ENCODE measurements around the gene MIPEP.

Gene MIPEP

DNA sequence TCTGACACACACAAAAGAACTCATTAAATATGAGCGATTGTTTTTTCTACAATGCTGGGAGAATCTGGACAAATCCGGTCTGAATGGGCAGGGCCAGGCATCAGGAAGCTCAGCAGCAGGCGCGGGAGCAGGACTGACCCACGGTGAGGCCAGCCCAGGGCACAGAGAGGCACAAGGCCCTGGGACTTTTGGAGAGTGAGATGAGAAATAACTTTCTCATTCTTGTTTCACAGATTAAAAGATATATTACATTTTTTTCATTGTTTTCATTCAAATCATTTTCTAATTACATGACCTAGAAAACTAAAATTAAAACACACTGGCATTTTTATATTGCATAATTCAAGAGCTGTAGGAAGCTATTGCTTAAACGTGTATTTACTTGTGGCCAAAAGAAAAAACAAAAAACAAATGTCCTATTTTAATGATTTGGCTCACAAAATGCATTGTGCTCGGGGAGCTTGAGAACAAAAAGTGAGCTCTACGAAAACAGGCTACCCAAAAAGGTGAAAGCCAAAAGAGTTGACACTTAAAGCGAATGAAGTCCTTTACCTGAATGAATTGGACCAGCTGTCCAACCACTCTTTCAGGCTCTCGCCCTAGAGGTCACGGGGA lies 185.8 kb downstream of the MIPEP start:
- DNase-seq: no peak

DNA sequence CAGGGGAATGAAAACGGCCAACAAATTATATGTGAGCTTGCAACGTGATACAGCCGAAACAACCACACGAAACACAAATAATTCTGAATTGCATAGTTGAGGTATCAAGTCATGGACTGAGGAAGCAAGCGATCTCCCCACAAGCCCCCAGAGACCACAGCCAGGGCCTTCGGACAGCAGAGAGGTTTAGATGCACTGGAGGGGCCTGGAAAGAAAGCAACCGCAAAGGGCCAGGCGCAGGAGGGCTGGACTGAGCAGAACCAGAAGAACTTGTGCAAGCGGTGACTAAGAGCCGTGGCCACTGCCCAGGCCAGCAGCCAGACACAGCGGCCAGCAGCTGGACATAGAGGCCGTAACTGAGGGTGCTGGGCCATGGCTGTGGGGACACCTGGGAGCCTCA lies 187.6 kb downstream of the MIPEP start:
- DNase-seq: no peak

DNA sequence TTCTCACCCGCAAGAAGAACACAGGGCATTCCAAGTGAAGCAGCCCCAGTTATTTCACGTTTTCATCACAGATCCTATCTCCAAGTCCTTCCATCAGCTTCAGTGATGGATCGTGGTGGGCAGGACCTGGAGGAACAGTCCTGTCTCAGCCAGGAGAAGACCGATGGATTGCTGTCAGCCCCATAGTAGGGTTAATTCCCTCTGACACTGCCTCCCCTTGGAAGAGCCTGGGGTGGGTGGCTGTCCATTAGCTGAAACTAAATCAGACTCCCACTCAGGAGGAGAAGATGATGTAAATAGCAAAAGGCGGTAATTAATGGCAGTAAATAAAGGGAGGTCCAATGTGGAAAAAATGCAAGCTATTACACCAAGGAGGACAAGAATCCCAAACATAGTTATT lies 188.0 kb downstream of the MIPEP start:
- DNase-seq: no peak

DNA sequence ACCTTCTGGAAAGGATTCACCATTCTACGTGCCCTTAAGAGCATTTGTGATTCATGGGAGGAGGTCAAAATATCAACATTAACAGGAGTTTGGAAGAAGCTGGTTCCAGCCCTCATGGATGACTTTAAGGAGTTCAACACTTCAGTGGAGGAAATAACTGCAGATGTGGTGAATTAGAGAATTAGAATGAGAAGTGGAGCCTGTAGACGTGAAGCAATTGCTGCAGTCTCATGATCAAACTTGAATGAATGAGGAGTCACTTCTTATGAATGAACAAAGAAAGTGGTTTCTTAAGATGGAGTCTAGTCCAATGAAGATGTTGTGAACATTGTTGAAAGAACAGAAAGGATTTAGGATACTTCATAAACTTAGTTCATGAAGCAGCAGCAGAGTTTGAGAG lies 189.9 kb downstream of the MIPEP start:
- no peak for DNase-seq

DNA sequence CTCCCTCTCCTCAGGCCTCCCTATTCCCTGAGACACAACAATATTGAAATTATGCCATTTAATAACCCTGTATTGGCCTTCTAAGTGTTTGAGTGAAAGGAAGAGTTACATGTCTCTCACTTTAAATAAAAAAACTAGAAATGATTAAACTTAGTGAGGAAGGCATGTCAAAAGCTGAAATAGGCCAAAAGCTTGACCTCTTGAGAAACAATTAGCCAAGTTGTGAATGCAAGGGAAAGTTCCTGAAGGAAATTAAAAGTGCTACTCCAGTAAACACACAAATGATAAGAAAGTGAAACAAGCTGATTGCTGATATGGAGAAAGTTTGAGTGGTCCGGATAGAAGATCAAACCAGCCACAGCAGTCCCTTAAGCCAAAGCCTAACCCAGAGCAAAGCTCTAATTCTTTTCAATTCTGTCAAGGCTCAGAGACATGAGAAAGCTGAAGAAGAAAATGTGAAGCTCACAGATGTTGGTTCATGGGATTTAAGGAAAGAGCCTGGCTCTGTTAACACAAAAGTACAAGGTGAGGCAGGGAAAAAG lies 191.4 kb downstream of the MIPEP start:
- DNase-seq: no peak

DNA sequence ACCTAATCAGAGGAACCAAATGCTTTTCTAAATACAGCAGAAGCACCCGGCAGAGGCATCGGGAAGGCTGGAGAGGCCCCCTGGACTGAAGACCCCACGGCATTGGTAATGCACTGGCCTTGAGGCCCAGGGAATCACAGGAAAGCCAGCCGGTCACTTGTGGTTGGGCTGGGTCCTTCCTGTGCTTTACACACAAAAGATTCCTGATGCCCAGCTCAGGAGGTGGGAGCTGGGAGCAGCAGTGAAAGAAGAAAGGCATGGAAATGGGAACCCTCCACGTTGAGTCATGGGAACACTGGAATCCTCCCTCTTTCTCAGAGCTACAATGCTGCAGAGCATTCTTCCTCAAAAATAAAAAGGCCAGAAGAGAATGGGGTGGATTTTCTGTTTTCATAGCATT lies 192.6 kb downstream of the MIPEP start:
- peak; percentile 23 for DNase-seq

DNA sequence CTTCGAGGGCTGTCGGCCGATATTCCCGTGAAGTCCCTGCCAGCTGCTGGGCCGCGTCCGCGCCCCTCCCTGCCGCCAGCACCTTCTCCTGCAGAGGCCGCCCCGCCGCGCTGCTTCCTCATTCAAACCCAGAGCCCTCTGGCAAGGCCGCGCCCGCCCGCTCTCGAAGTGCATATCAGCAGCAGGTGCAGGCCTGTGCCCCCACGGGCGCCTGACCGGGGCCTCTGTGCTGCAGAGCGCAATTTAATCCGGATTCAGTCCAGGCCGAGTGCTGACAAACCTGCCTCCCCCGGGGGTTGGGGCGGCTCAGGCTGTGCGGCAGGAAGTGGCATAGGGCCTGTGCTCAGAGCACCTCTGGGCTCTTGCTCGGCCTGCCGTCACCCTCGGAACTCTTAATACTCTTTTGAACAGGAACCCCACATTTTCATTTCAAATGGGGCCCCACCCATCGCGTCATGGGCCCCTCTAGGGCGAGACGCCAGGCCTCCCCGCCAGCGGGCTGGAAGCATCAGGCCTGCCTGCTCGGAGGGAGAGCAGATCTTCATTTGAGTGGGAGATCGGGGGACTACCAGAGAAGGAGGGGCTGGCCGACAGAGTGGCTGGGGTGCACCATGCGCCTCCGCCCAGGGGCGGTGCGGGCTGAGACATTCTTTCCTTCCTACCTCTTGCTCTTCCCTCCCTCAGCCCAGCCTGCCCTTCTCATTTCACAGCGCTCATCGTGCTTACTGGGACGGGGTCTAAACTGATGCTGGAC lies 193.3 kb downstream of the MIPEP start:
- no peak for DNase-seq

DNA sequence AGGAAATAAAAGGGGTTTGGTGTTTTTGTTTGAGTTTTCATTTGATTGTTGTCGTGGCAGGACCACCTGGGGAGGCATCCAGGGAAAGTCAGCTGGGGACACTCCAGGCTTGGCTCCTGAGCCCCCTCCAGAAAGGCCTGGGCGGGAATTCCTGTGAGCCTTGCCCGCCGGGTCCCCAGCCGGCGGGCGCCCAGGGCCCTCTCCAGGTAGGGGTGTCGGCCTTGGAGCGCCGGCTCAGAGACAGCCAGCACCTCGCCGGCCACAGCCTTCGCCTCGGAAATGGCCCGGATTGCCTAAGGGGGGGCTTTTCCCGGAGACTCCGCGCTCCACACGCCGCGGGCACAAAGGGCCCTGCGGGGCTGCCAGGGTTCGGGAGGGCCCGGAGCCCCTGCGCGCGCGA lies 194.0 kb downstream of the MIPEP start:
- DNase-seq: no peak

DNA sequence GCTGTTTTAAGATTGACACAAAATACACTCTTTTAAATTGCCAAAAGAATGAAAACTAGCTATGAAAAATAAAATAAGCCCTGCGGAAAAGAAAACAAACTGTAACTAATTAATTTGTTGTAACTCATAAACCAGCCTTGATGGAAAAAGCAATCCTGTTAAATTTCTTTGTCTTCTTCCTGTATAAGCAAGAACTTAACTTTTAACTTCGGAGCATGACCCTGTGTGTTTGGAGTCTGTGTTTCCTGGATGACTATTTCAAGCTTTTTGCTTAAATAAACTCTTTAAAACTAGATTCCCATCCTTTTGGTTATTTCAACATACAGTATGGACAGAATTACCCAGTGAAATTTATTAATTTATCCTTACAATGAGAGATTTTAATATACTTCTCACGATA lies 196.4 kb downstream of the MIPEP start:
- peak; percentile 13 for DNase-seq

DNA sequence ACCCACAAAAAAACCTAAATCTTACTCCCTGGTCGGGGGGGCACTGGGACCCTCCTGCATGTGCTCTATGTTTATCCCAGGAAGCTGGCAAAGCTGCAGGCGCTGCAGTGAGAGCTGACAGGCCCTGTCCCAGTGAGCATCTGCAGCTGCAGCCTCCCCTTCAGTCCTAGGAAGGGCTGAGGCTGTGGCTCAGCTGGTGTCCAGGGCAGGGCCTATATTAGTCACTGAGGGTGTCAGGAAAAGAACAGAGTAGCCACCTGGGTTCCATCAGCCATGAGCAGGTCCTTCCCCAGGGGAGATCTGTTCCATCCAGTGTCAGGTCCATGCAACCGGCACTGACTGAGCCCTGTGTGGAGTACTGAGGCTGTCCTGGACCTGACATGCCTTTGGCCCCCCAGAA lies 198.5 kb downstream of the MIPEP start:
- DNase-seq: no peak

DNA sequence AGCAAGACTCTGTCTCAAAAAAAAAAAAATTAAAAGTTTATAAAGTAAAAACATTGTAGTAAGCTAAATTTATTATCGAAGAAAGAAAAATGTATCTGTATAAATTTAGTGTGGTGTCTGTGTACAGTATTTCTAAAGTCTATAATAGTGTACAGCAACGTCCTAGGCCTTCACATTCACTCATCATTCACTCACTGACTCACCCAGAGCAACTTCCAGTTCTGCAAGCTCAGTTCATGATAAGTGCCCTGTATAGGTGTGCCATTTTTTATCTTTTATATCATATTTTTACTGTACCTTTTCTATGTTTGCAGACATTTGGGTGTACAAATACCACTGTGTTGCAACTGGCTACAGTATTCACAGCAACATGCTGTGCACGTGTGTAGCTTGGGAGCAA lies 200.9 kb downstream of the MIPEP start:
- no peak for DNase-seq

DNA sequence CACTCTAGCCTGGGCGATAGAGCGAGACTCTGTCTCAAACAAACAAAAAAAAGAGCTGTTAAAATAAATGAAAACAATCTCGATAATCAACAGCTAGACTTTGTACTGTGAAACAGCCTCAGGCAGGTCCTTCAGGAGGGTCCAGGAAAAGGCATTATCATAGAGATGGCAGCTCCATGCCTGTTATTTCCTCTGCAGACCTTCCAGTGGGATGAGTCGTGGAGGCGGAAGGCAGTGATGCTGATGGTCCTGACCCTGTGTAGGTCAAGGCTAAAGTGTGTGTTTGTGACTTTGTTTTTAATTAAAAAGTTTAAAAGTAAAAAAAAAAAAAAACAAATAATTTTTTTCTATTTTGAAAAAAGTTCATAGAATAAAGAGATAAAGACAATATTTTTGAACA lies 201.6 kb downstream of the MIPEP start:
- DNase-seq: no peak

DNA sequence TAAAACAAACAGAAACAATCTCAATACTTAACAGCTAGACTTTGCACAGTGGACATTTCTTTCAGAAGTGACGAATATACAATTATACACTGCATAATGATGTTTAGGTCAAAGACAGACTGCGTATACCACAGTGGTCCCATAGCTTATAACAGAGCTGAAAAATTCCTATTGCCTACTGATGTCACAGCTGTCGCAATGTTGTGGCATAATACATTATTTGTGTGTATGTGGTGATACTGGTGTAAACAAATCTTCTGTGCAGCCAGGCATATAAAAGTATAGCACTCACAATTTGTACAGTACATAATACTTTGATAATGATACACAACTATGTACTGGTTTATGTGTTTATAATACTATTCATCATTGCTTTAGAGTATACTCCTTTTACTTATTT lies 202.3 kb downstream of the MIPEP start:
- no peak for DNase-seq

DNA sequence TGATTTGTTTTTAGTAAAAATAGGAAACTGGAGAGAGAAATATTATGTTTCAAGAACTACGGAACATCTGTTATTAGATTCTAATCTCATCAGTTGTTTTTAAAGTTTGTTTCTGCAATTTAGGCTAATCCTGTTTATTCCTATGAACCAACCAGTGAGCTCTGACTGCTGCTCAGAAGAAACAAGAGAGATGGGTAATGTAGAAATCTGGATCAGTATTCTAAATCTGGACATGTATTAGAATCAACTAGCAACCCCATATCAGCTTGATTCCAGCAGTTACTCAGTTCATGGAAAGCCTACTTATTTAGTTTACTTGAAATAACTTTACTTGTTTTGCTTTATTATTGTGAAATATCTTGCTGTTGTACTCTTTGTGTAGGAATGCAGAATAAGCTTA lies 203.8 kb downstream of the MIPEP start:
- DNase-seq: no peak

DNA sequence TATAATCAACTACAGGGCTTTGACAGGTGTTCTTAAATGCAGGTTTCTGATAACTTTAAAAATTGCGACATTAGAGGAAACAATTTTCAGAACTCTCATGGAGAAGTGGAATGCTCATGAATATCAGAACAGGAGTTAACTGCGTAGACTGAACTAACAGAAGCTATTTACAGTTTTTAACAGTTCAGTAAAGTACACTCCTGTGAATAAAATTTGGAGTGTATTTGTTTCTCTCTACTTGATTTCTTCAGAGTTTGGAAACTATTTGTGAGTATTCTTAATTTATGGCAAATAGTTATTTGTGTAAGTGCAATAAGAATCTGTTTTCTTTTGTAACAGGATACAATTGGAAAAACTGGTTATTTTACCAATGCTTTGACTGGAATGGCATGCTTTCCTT lies 204.6 kb downstream of the MIPEP start:
- no peak for DNase-seq

DNA sequence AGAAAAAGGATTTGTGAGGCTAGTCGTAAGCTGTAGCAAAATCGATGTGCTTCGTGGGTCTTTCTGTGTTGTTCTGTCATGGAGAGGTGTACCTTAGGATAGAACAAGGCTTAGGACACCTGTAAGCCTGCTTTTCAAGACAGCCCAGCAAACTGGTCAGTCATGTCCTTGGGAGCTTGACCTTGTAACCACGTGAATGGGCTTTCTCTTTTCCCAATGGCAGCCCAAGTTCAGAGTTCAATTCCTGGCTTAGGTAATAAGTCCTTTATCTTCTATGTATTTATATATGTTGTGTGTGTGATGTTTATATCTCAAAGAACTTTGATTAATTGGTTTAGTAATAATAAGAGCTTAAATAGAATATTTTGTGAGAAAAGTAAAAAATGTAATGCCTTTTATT lies 206.1 kb downstream of the MIPEP start:
- DNase-seq: no peak

DNA sequence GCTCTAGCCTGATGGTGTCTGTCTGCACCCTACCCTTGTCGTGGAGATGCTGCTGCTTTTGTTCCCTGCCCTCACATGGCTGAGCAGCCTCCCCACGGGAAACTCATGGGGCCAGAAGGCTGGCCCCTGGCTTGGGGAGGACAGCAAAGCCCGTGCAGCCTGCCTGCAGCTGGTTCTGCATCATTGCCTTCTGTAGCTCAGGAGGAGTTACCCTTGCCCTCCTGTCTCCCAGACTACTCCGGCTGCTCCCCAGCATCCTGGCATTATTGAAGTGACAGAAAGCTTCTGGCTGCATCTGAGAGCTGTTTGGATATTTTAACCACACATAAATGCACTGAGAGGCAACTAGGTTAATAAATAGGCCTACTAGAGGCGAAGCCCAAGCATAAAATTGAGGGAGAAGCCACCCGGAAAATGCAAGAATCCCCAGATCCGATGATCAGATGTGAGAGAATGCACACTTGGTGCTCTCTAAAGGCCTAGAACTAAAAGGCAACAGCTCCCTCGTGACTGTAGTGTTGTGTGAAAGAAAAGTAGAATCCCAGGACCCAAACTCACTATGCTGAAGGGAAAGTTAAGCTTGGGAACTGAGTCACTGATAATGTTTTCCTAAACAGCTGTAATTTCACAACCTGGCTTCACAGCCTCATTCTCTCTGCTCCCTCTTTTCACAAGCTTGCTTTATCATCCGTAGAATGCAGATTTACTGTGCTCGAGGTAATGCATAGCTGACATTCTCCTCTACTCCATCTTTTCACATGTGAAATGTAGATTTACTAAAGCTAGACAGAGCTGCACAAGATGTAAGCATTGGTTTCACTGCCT lies 208.1 kb downstream of the MIPEP start:
- peak; percentile 40 for DNase-seq

Measured in kidney glomerular epithelial cell (primary cell).